H1 (cell line): ENCODE data around the gene PRCD. TPM values are rescaled to one million over a fixed set of nuclear protein-coding genes. Genes with fewer than 3 reads are reported as not detected.

Experiments
- CTCF ChIA-PET: fragments of 300-600 bp; sonication (Branson Sonifier 250); formaldehyde crosslinking; loops from one replicate; lab custom pipeline; 2021; ENCODE audit not compliant: partially characterized antibody; lab: Charles Lee
- POLR2A ChIA-PET: fragments of 300-600 bp; sonication (Branson Sonifier 250); formaldehyde crosslinking; loops from one replicate; lab custom pipeline; 2021; ENCODE audit warnings: inconsistent platforms; ENCODE audit not compliant: partially characterized antibody; lab: Charles Lee
- DNase-seq, 2 experiments: peaks; one replicate each; pipeline versions ENCODE4 v3.0.0 to v3.0.0-alpha.2; 2010 to 2022; ENCODE audit warnings: low spot score in 2 of 2, low read depth in 1 of 2, mixed read lengths in 1 of 2
- FAIRE-seq: peaks from 2 replicates; lab custom pipeline; 2011; peaks lifted over from hg19 to GRCh38; lab: Jason Lieb, UNC
- H2AFZ ChIP-seq: 2 replicates; pipeline ENCODE4 v1.8.1; 2012; ENCODE audit warnings: low read length, inconsistent platforms
- H2AK5ac ChIP-seq: 2 replicates; pipeline ENCODE4 v1.6.1; 2013; ENCODE audit warnings: low read depth, low read length
- H2BK120ac ChIP-seq: replicated peaks from 2 replicates; pipeline ENCODE3; 2013; ENCODE audit warnings: low read depth, low read length, inconsistent platforms
- H2BK12ac ChIP-seq: 2 replicates; pipeline ENCODE4 v1.6.1; 2013; ENCODE audit warnings: low read depth, low read length
- H2BK15ac ChIP-seq: 2 replicates; pipeline ENCODE4 v1.6.1; 2013; ENCODE audit warnings: low read length
- H2BK20ac ChIP-seq: 2 replicates; pipeline ENCODE4 v1.6.1; 2013; ENCODE audit warnings: low read length
- H2BK5ac ChIP-seq: 2 replicates; pipeline ENCODE4 v1.6.1; 2013; ENCODE audit warnings: low read depth, low read length
- H3K14ac ChIP-seq: 2 replicates; pipeline ENCODE4 v1.6.1; 2013; ENCODE audit warnings: inconsistent platforms; ENCODE audit not compliant: insufficient read length
- H3K18ac ChIP-seq: 2 replicates; pipeline ENCODE4 v1.6.1; 2013; ENCODE audit warnings: low read length; ENCODE audit errors: extremely low read depth
- H3K23ac ChIP-seq: 2 replicates; pipeline ENCODE4 v1.6.1; 2013; ENCODE audit warnings: inconsistent platforms; ENCODE audit not compliant: insufficient read length
- H3K23me2 ChIP-seq: 2 replicates; pipeline ENCODE4 v1.6.1; 2013; ENCODE audit warnings: low read depth, low read length
- H3K27ac ChIP-seq: 2 replicates; pipeline ENCODE4 v1.6.1; 2011; ENCODE audit warnings: low read depth, low read length, inconsistent platforms
- H3K27me3 ChIP-seq, 4 experiments: replicated peaks in 1 of 4; 1 replicate in 1 of 4; 2 replicates in 3 of 4; pipeline versions ENCODE4 v1.6.1 to v1.8.1; 2011 to 2013; ENCODE audit warnings: low read length in 3 of 4, mild to moderate bottlenecking in 3 of 4, inconsistent platforms in 2 of 4, mixed read lengths in 2 of 4, moderate library complexity in 1 of 4; ENCODE audit not compliant: control insufficient read depth in 3 of 4, insufficient read depth in 3 of 4; ENCODE audit errors: extremely low read depth in 1 of 4
- H3K36me3 ChIP-seq, 4 experiments: 2 replicates each; pipeline versions ENCODE4 v1.6.1 to v1.8.1; 2011 to 2013; ENCODE audit warnings: mild to moderate bottlenecking in 4 of 4, low read length in 3 of 4, moderate library complexity in 2 of 4, control low read depth in 1 of 4, inconsistent platforms in 1 of 4; ENCODE audit not compliant: insufficient read depth in 4 of 4, control insufficient read depth in 2 of 4
- H3K4ac ChIP-seq: replicated peaks from 2 replicates; pipeline ENCODE3; 2013; ENCODE audit warnings: low read length, low read depth, mixed read lengths, inconsistent platforms; ENCODE audit not compliant: insufficient read length
- H3K4me1 ChIP-seq, 4 experiments: replicated peaks in 1 of 4; 1 replicate in 1 of 4; 2 replicates in 3 of 4; pipeline versions ENCODE4 v1.6.1 to v1.8.1; 2011 to 2013; ENCODE audit warnings: low read length in 3 of 4, inconsistent platforms in 2 of 4, mixed read lengths in 1 of 4; ENCODE audit not compliant: insufficient read depth in 4 of 4, control insufficient read depth in 3 of 4
- H3K4me2 ChIP-seq, 2 experiments: 2 replicates each; pipeline versions ENCODE4 v1.6.1 to v1.8.1; 2011 to 2013; ENCODE audit warnings: low read depth in 2 of 2, low read length in 2 of 2, control low read depth in 1 of 2, inconsistent platforms in 1 of 2, mild to moderate bottlenecking in 1 of 2; ENCODE audit not compliant: insufficient read depth in 1 of 2
- H3K4me3 ChIP-seq, 4 experiments: fragments of 200-600, 300-600 bp in 1 of 4; sonication (generic), shearing (Covaris generic), sonication (Bioruptor Twin) in 1 of 4; 2 replicates each; pipeline versions ENCODE4 v1.5.1 to v1.8.1; 2011 to 2016; ENCODE audit warnings: low read length in 4 of 4, low read depth in 3 of 4, control low read depth in 2 of 4, inconsistent platforms in 2 of 4, mild to moderate bottlenecking in 2 of 4, mixed read lengths in 1 of 4, moderate library complexity in 1 of 4; ENCODE audit not compliant: insufficient read depth in 2 of 4; ENCODE audit errors: extremely low read depth in 1 of 4
- H3K56ac ChIP-seq: replicated peaks from 2 replicates; pipeline ENCODE3; 2013; ENCODE audit warnings: low read depth, mild to moderate bottlenecking, mixed read lengths, low read length, inconsistent platforms; ENCODE audit not compliant: insufficient read length
- H3K79me1 ChIP-seq: 2 replicates; pipeline ENCODE4 v1.6.1; 2013; ENCODE audit warnings: low read depth, low read length, control low read depth
- H3K79me2 ChIP-seq, 2 experiments: 2 replicates each; pipeline versions ENCODE4 v1.6.1 to v1.8.1; 2012 to 2013; ENCODE audit warnings: low read length in 2 of 2, mild to moderate bottlenecking in 2 of 2, inconsistent platforms in 1 of 2; ENCODE audit not compliant: insufficient read depth in 2 of 2, control insufficient read depth in 1 of 2
- H3K9ac ChIP-seq, 4 experiments: replicated peaks in 1 of 4; 1 replicate in 1 of 4; 2 replicates in 3 of 4; pipeline versions ENCODE4 v1.6.1 to v1.8.1; 2011 to 2013; ENCODE audit warnings: low read depth in 3 of 4, low read length in 3 of 4, control low read depth in 2 of 4, mild to moderate bottlenecking in 2 of 4, moderate library complexity in 2 of 4, inconsistent platforms in 1 of 4; ENCODE audit errors: extremely low read depth in 1 of 4
- H3K9me3 ChIP-seq, 2 experiments: 2 replicates each; pipeline versions ENCODE4 v1.6.1 to v1.8.1; 2012 to 2013; ENCODE audit warnings: mild to moderate bottlenecking in 2 of 2, moderate library complexity in 2 of 2, control low read depth in 1 of 2, inconsistent platforms in 1 of 2, low read depth in 1 of 2, low read length in 1 of 2, mixed read lengths in 1 of 2; ENCODE audit not compliant: insufficient read depth in 2 of 2
- H4K20me1 ChIP-seq, 2 experiments: replicated peaks in 1 of 2; 2 replicates each; pipeline versions ENCODE3 to v1.8.1; 2011 to 2013; ENCODE audit warnings: inconsistent platforms in 2 of 2, low read length in 2 of 2, mild to moderate bottlenecking in 1 of 2; ENCODE audit not compliant: insufficient read depth in 2 of 2, control insufficient read depth in 1 of 2
- H4K5ac ChIP-seq: 2 replicates; pipeline ENCODE4 v1.6.1; 2013; ENCODE audit warnings: low read length, low read depth, mixed read lengths, inconsistent platforms; ENCODE audit not compliant: insufficient read length
- H4K8ac ChIP-seq: 2 replicates; pipeline ENCODE4 v1.8.0; 2013; ENCODE audit warnings: mild to moderate bottlenecking, moderate library complexity, low read length, inconsistent platforms; ENCODE audit not compliant: insufficient read depth; ENCODE audit errors: extremely low read depth
- H4K91ac ChIP-seq: replicated peaks from 2 replicates; pipeline ENCODE3; 2013; ENCODE audit warnings: low read length, mixed read lengths, inconsistent platforms; ENCODE audit not compliant: insufficient read length
- ASH2L ChIP-seq: fragments of 200-600, 300-600 bp; sonication (generic); IDR thresholded peaks from one replicate; pipeline ENCODE4 v1.7.1; 2017; ENCODE audit warnings: low read length
- CTBP2 ChIP-seq: IDR thresholded peaks from 2 replicates; pipeline ENCODE4 v1.7.0; 2011; ENCODE audit warnings: borderline replicate concordance, mild to moderate bottlenecking, moderate library complexity, mixed read lengths, low read length; ENCODE audit not compliant: insufficient read depth, insufficient read length
- EGR1 ChIP-seq: IDR thresholded peaks from 2 replicates; pipeline ENCODE4 v1.6.1; 2011; ENCODE audit warnings: low read depth, low read length, borderline replicate concordance
- EZH2 ChIP-seq: fragments of 200-600 bp; sonication (generic); IDR thresholded peaks from 2 replicates; pipeline ENCODE4 v1.7.1; 2012; ENCODE audit warnings: low read depth, mild to moderate bottlenecking, moderate library complexity, low read length, inconsistent platforms; ENCODE audit not compliant: severe bottlenecking
- GABPA ChIP-seq: IDR thresholded peaks from 2 replicates; pipeline ENCODE4 v1.6.1; 2011; ENCODE audit warnings: mild to moderate bottlenecking, low read length, moderate library complexity, borderline replicate concordance; ENCODE audit not compliant: insufficient read depth
- GTF2F1 ChIP-seq: IDR thresholded peaks from 2 replicates; pipeline ENCODE4 v1.6.1; 2012; ENCODE audit warnings: low read depth, low read length, improper control_type of control experiment, borderline replicate concordance
- KDM4A ChIP-seq: IDR thresholded peaks from one replicate; pipeline ENCODE4 v1.7.1; 2012; ENCODE audit warnings: low read depth, mild to moderate bottlenecking, moderate library complexity, low read length, inconsistent platforms; ENCODE audit not compliant: severe bottlenecking
- KDM5A ChIP-seq: fragments of 200-600 bp; IDR thresholded peaks from 2 replicates; pipeline ENCODE4 v1.7.1; 2012; ENCODE audit warnings: mild to moderate bottlenecking, low read length, inconsistent platforms, mixed read lengths
- NANOG ChIP-seq: IDR thresholded peaks from 2 replicates; pipeline ENCODE4 v1.6.1; 2011; ENCODE audit warnings: low read length, low read depth, mild to moderate bottlenecking, inconsistent platforms; ENCODE audit not compliant: insufficient read depth, poor library complexity, severe bottlenecking
- SIN3A ChIP-seq, 2 experiments: IDR thresholded peaks in 1 of 2; conservative IDR thresholded peaks in 1 of 2; 2 replicates each; pipeline ENCODE4 v1.6.1; 2011 to 2012; ENCODE audit warnings: low read length in 2 of 2, improper control_type of control experiment in 1 of 2, low read depth in 1 of 2, mild to moderate bottlenecking in 1 of 2
- WGBS, 2 experiments: shearing (Covaris generic) in 1 of 2; methylation state at CpG; one replicate each; pipeline versions ENCODE4 v1.1.6 to v1.1.7; 2013 to 2015; ENCODE audit warnings: low lambda C conversion rate in 2 of 2, mixed read lengths in 2 of 2, inconsistent platforms in 1 of 2, low coverage in 1 of 2, missing lambda C conversion rate in 1 of 2; ENCODE audit not compliant: insufficient replicate concordance in 2 of 2, insufficient coverage in 1 of 2, insufficient read length in 1 of 2; ENCODE audit errors: extremely low coverage in 1 of 2, missing lambda C conversion rate in 1 of 2; 5-methylcytosine and 5-hydroxymethylcytosine counted together
- polyA plus RNA-seq, 7 experiments: library from polyadenylated mRNA; depleted of rRNA in 3 of 7; stranded (reverse) in 5 of 7; unstranded in 2 of 7; fragments of >200 nt in 5 of 7; fragments of 200-250 nt in 2 of 7; gene quantifications; 1 replicate in 5 of 7; 2 replicates in 1 of 7; 4 replicates in 1 of 7; pipeline versions ENCODE4 v1.2.1 to v1.2.3, GENCODE V29; 2011 to 2013; ENCODE audit warnings: missing spikeins in 2 of 7, mixed read lengths in 2 of 7
- total RNA-seq: library from RNA; stranded (reverse); fragmentation: NEBNext Ultra II Directional; extraction: Animal tissue kit (Norgen Biotek cat#: 25700); gene quantifications from 2 replicates; pipeline ENCODE4 v1.2.1, GENCODE V29; 2021

Gene PRCD
- total and polyA plus RNA-seq, 2 of the 8 experiments (the other 6 are each of a cell fraction or from before 2014, with no cell fraction given): 0.77 to 2.1 TPM

DNA sequence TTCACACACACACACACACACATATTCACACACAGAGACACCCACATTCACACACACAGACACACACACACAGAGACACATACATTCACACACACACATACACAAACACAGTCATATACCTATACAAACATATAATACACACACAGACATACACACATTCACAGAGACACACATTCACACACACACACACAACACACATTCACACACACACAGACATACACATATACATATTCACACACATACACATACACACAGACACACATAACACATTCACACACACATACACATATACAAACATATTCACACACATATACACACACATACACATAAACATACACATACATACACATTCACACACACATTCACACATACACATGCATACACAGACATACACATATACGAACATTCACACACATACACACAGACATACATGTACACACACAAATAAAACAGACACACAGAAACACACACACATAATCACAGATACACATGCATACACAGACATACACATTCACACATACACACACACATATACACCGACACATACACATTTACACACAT is 7.9 kb downstream of the PRCD start:
- Histone ChIP-seq H4K5ac (no peak overlapping the region), H3K4ac (no peak overlapping the region), H3K27me3 (no peaks in the 10 kb centered on the region; a peak in 1 of 7 replicates), H3K9me3 (no peaks in the 10 kb centered on the region), H2AK5ac (no peak overlapping the region), H4K8ac (no peak overlapping the region), H3K79me1 (no peaks in the 10 kb centered on the region), H2BK5ac (no peak overlapping the region), H4K20me1 (peaks cover 0 to 7% of the 10 kb centered on the region in 2 experiments), H3K23ac (no peak overlapping the region), H4K91ac (peak overlapping the region; percentile 27), H3K27ac (no peak overlapping the region), H2AFZ (no peak overlapping the region), H3K4me2 (no peak overlapping the region), H2BK120ac (no peak overlapping the region), H3K4me1 (peaks cover 4 to 30% (median 10%) of the 10 kb centered on the region in 4 experiments; a peak in 6 of 7 replicates), H3K79me2 (no peaks in the 10 kb centered on the region; a peak in 1 of 4 replicates), H3K18ac (no peak overlapping the region), H3K9ac (no peak overlapping the region), H3K56ac (peak overlapping the region; percentile 99), H3K4me3 (no peak overlapping the region), H2BK15ac (0 out of 2 replicates have a peak overlapping the region, but pooled peaks have one; percentile 54)
- FAIRE-seq (no peak), DNase-seq (no peak)
- CTCF ChIA-PET: interaction anchor here (1.0 to 15.6 kb wide), 9 partner anchors 10 to 229 kb away, joined by 3 to 260 read pairs (median 12); partner anchors contain the start of gene CYGB
- POLR2A ChIA-PET: interaction anchor here (1.2 to 1.6 kb wide), 2 partner anchors 10 to 23 kb away, joined by 4 to 5 read pairs; no protein-coding TSS in a partner anchor
- 76% methylated on average over 2 of the region's 2 CpGs; no CpG with 5 or more reads in 1 of the 2 experiments for WGBS, 2 experiments
- TF ChIP-seq GTF2F1 (no peak), SIN3A (conservative IDR thresholded peaks at IDR 0.05 in 1 of 2, IDR thresholded peaks at IDR 0.05 in 1 of 2; ENCODE audit: low read depth in 1 of 2, low read length in 2 of 2) (no peak), CTBP2 (no peak), EZH2 (no peak), KDM5A (no peak), GABPA (no peak), ASH2L (no peak), KDM4A (no peak), EGR1 (no peak), NANOG (no peak)
- TF ChIP-seq, all 59 proteins: peak for 0
- Histone ChIP-seq H3K36me3 (no peaks in the 10 kb centered on the region), H2BK12ac (no peak overlapping the region), H3K23me2 (peaks cover 6% of the 10 kb centered on the region; the same call in 1 of the 2 replicates), H3K14ac (no peak overlapping the region), H2BK20ac (no peak overlapping the region)
